Stimulated activated memory B cell treated with anti-CD40 and anti-IgM and Interleukin-4, amounts not matched to agents 10 μg/mL and 1 μg/mL and 100 μg/mL, for 72 hours (primary cell): ENCODE data around the gene RASSF4.

Experiments used
- ATAC-seq: fragments of 150-1000 bp; cut with Tn5 transposase; 2 replicates; pipeline ENCODE4 v1.10.0; 2021
- H3K27ac Mint-ChIP-seq: one replicate; pipeline ENCODE4 v1.8.0; 2022; ENCODE audit warnings: mild to moderate bottlenecking, mixed read lengths
- H3K27me3 Mint-ChIP-seq: one replicate; pipeline ENCODE4 v1.8.0; 2022; ENCODE audit warnings: mixed read lengths
- H3K36me3 Mint-ChIP-seq: one replicate; pipeline ENCODE4 v1.8.0; 2022; ENCODE audit warnings: mixed read lengths
- H3K4me1 Mint-ChIP-seq: one replicate; pipeline ENCODE4 v1.8.0; 2022; ENCODE audit warnings: mixed read lengths
- H3K4me3 Mint-ChIP-seq: one replicate; pipeline ENCODE4 v1.8.0; 2022; ENCODE audit warnings: mild to moderate bottlenecking, moderate library complexity, mixed read lengths
- H3K9me3 Mint-ChIP-seq: one replicate; pipeline ENCODE4 v1.8.0; 2022; ENCODE audit warnings: mixed read lengths

The RASSF4 gene

GRCh38 chr10:44980309-44981171 lies 20.9 kb downstream of the RASSF4 start:
- peaks cover 9% of the 10 kb centered on the region for H3K27me3 Mint-ChIP-seq

GRCh38 chr10:44981172-44982113 lies 21.8 kb downstream of the RASSF4 start:
- H3K4me1 Mint-ChIP-seq = no peaks in the 10 kb centered on the region

More at GRCh38 chr10:44980309-44981171, 20.9 kb downstream of the RASSF4 start:
- Mint-ChIP-seq H3K27ac (no peak overlapping the region), H3K36me3 (no peaks in the 10 kb centered on the region), H3K4me3 (no peak overlapping the region), H3K4me1 (no peaks in the 10 kb centered on the region), H3K9me3 (no peaks in the 10 kb centered on the region)
- ATAC-seq = no peak

GRCh38 chr10:44982114-44982460 lies 22.5 kb downstream of the RASSF4 start:
- Mint-ChIP-seq H3K9me3 (no peaks in the 10 kb centered on the region), H3K27me3 (peaks cover 4% of the 10 kb centered on the region)

More at GRCh38 chr10:44981172-44982113, 21.8 kb downstream of the RASSF4 start:
- Mint-ChIP-seq H3K27ac (no peak overlapping the region), H3K9me3 (no peaks in the 10 kb centered on the region), H3K36me3 (no peaks in the 10 kb centered on the region), H3K4me3 (no peak overlapping the region), H3K27me3 (peaks cover 9% of the 10 kb centered on the region)
- ATAC-seq = no peak

GRCh38 chr10:44982496-44982895 lies 22.9 kb downstream of the RASSF4 start:
- no peak for ATAC-seq
- Mint-ChIP-seq H3K9me3 (no peaks in the 10 kb centered on the region), H3K36me3 (no peaks in the 10 kb centered on the region), H3K27me3 (peaks cover under 1% of the 10 kb centered on the region), H3K4me3 (no peak overlapping the region), H3K27ac (no peak overlapping the region), H3K4me1 (no peaks in the 10 kb centered on the region)

More at GRCh38 chr10:44982114-44982460, 22.5 kb downstream of the RASSF4 start:
- H3K4me1 Mint-ChIP-seq = no peaks in the 10 kb centered on the region
- no peak for ATAC-seq
- no peak overlapping the region for H3K27ac Mint-ChIP-seq
- H3K36me3 Mint-ChIP-seq = no peaks in the 10 kb centered on the region
- no peak overlapping the region for H3K4me3 Mint-ChIP-seq

- Mint-ChIP-seq H3K27ac (no peak overlapping the region), H3K4me3 (no peak overlapping the region), H3K4me1 (no peaks in the 10 kb centered on the region), H3K36me3 (no peaks in the 10 kb centered on the region), H3K27me3 (no peaks in the 10 kb centered on the region), H3K9me3 (no peaks in the 10 kb centered on the region)
- ATAC-seq = no peak
These were observed 23.7 kb downstream of the RASSF4 start for GRCh38 chr10:44983066-44983894.

GRCh38 chr10:44983895-44984278 lies 24.3 kb downstream of the RASSF4 start:
- Mint-ChIP-seq H3K4me1 (no peaks in the 10 kb centered on the region), H3K36me3 (no peaks in the 10 kb centered on the region), H3K4me3 (no peak overlapping the region), H3K27ac (no peak overlapping the region), H3K27me3 (no peaks in the 10 kb centered on the region), H3K9me3 (no peaks in the 10 kb centered on the region)
- no peak for ATAC-seq

GRCh38 chr10:44984671-44985101 lies 25.1 kb downstream of the RASSF4 start:
- Mint-ChIP-seq H3K4me1 (no peaks in the 10 kb centered on the region), H3K27me3 (peaks cover 7% of the 10 kb centered on the region), H3K36me3 (no peaks in the 10 kb centered on the region), H3K9me3 (no peaks in the 10 kb centered on the region), H3K27ac (no peak overlapping the region), H3K4me3 (no peak overlapping the region)
- no peak for ATAC-seq

- H3K4me3 Mint-ChIP-seq = no peak overlapping the region
These were observed 25.6 kb downstream of the RASSF4 start for GRCh38 chr10:44985175-44985681.

GRCh38 chr10:44986179-44986578 lies 26.6 kb downstream of the RASSF4 start:
- Mint-ChIP-seq H3K4me1 (no peaks in the 10 kb centered on the region), H3K9me3 (no peaks in the 10 kb centered on the region), H3K27ac (no peak overlapping the region), H3K36me3 (no peaks in the 10 kb centered on the region), H3K27me3 (peaks cover 17% of the 10 kb centered on the region), H3K4me3 (no peak overlapping the region)
- no peak for ATAC-seq

More at GRCh38 chr10:44985175-44985681, 25.6 kb downstream of the RASSF4 start:
- ATAC-seq = no peak
- Mint-ChIP-seq H3K4me1 (no peaks in the 10 kb centered on the region), H3K9me3 (no peaks in the 10 kb centered on the region), H3K27me3 (peaks cover 12% of the 10 kb centered on the region), H3K27ac (no peak overlapping the region), H3K36me3 (no peaks in the 10 kb centered on the region)

GRCh38 chr10:44986670-44987069 lies 27.1 kb downstream of the RASSF4 start:
- Mint-ChIP-seq H3K27me3 (peaks cover 21% of the 10 kb centered on the region), H3K4me3 (no peak overlapping the region), H3K4me1 (no peaks in the 10 kb centered on the region), H3K27ac (no peak overlapping the region), H3K9me3 (no peaks in the 10 kb centered on the region), H3K36me3 (peaks cover 2% of the 10 kb centered on the region)
- ATAC-seq = no peak

GRCh38 chr10:44988957-44989585 lies 29.5 kb downstream of the RASSF4 start:
- no peaks in the 10 kb centered on the region for H3K4me1 Mint-ChIP-seq
- peaks cover 44% of the 10 kb centered on the region for H3K27me3 Mint-ChIP-seq
- no peak overlapping the region for H3K4me3 Mint-ChIP-seq
- ATAC-seq = no peak
- H3K9me3 Mint-ChIP-seq = no peaks in the 10 kb centered on the region
- H3K36me3 Mint-ChIP-seq = peaks cover 5% of the 10 kb centered on the region
- no peak overlapping the region for H3K27ac Mint-ChIP-seq

GRCh38 chr10:44989597-44990301 lies 30.1 kb downstream of the RASSF4 start:
- ATAC-seq = no peak
- Mint-ChIP-seq H3K4me3 (no peak overlapping the region), H3K9me3 (no peaks in the 10 kb centered on the region), H3K4me1 (no peaks in the 10 kb centered on the region), H3K27ac (no peak overlapping the region), H3K36me3 (peaks cover 5% of the 10 kb centered on the region), H3K27me3 (peaks cover 44% of the 10 kb centered on the region)

GRCh38 chr10:44990302-44990655 lies 30.7 kb downstream of the RASSF4 start:
- ATAC-seq = no peak
- no peak overlapping the region for H3K27ac Mint-ChIP-seq
- no peaks in the 10 kb centered on the region for H3K9me3 Mint-ChIP-seq
- H3K36me3 Mint-ChIP-seq = peaks cover 5% of the 10 kb centered on the region
- peaks cover 44% of the 10 kb centered on the region for H3K27me3 Mint-ChIP-seq
- H3K4me1 Mint-ChIP-seq = no peaks in the 10 kb centered on the region
- no peak overlapping the region for H3K4me3 Mint-ChIP-seq

- Mint-ChIP-seq H3K27ac (no peak overlapping the region), H3K36me3 (peaks cover 5% of the 10 kb centered on the region)
These were observed 31.4 kb downstream of the RASSF4 start for GRCh38 chr10:44990965-44991364.

More at GRCh38 chr10:44990965-44991364, 31.4 kb downstream of the RASSF4 start:
- ATAC-seq = no peak
- Mint-ChIP-seq H3K4me3 (no peak overlapping the region), H3K9me3 (no peaks in the 10 kb centered on the region), H3K27me3 (peaks cover 44% of the 10 kb centered on the region), H3K4me1 (no peaks in the 10 kb centered on the region)
